GM18519 (cell line): ENCODE measurements around the gene GGCT.
"Not testable (repeated sequence)": the region's sequence is repeated elsewhere in the genome, so short reads cannot be mapped to it uniquely, and the experiment has no call there.

Experiments used
- ATAC-seq: cut with Tn5 transposase; IDR thresholded peaks from one replicate; pipeline ENCODE4 v1.9.1; 2021; ENCODE audit warnings: mild to moderate bottlenecking, moderate library complexity; ENCODE audit not compliant: unreplicated experiment, low FRiP score

GGCT gene, protein sequence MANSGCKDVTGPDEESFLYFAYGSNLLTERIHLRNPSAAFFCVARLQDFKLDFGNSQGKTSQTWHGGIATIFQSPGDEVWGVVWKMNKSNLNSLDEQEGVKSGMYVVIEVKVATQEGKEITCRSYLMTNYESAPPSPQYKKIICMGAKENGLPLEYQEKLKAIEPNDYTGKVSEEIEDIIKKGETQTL

DNA sequence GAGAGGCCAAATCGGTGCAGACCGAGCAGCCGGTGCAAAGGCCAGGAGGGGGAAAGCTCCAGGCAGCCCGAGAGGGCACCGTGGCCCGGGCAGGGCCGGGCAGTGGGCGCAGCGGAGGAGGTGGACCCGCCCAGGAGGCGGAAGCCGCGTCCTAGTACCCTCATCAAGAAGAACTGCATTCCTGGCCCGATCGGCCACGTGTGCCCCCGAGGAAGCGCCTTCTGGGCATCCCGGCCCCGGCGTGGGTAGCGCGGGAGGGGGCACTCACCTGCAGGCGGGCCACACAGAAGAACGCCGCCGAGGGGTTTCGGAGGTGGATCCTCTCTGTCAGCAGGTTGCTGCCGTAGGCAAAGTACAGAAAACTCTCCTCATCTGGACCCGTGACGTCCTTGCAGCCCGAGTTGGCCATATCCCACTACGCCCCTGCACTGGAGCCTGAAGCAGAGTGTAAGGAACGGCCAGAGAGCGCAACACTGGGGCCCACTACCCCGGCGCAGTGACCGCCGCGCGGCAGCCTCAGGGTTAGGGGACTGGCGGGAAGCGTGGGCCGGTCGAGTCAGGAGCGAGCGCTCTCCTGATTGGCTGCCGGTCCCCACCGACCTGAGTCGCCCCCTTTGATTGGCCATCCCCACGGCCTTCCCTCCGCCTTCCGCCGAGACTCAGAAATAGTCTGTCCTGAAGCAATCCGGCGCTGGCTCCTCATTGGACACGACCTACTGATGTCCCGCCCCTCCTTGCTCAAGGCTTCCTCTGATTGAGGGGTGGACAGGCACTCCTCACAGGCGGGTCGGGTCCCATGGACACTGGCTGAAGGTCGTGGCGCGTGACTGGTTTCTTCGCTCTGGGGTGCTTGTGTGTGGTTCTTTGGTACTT lies at the start of gene GGCT:
Gene GGCT, minus strand, starts transcription at position 529 of the 873 bp plus-strand sequence. Its CDS starts 120 bp downstream, at position 409.
- peak; percentile 97 for ATAC-seq

DNA sequence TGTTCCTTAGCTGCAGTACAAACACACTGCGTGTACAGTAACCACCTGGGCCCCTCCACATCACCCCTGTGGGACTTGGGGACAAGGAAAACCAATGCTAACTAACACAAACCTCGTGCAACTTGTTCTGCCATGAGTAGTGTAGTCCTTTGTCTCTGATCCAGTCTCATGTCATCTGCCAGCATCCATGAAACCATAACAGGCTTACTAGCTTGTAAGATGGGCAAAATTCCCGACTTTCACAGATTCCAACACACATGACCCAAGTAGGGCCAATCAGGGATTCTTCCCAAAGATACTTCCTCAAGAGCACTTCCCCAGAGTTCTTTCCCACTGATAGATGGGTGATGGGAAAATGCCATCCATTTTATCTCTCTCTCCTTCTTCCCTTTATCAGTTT lies 48.9 kb upstream of the GGCT start:
- no peak for ATAC-seq

DNA sequence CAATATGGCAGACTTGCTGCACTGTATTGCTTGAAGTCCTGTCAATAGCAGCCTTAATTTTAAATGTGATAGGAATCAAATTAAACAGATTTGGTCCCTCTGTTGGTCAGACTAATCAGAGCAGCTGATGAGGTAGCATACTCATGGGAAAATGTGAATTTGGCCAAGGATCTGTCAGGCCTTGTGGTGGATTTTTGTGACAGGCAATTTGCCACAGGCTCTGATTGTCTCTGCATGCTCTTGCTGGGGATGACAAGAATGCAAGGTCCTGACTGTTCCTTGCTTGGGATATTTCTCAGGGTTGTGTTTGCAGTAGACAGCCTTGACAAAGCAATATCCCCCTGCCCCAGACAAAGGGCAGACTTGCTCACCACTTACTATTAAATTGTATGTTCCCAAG lies 48.5 kb upstream of the GGCT start:
- no peak for ATAC-seq

DNA sequence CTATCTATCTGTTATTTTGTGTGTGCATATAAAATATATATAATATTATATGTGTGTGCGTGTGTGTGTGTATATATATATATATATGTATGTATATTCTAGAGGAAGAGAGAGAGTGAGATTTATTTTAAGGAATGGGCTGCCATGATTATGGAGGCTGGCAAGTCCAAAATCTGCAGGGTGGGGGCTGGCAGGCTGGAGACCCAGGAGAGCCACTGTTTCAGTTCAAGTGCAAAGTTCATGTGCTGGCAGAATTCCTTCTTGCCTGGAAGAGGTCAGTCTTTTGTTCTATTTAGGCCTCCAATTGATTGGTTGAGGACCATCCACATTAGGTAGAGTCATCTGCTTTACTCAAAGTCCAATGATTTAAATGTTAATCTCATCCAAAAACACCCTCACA lies 47.7 kb upstream of the GGCT start:
- ATAC-seq: no peak

DNA sequence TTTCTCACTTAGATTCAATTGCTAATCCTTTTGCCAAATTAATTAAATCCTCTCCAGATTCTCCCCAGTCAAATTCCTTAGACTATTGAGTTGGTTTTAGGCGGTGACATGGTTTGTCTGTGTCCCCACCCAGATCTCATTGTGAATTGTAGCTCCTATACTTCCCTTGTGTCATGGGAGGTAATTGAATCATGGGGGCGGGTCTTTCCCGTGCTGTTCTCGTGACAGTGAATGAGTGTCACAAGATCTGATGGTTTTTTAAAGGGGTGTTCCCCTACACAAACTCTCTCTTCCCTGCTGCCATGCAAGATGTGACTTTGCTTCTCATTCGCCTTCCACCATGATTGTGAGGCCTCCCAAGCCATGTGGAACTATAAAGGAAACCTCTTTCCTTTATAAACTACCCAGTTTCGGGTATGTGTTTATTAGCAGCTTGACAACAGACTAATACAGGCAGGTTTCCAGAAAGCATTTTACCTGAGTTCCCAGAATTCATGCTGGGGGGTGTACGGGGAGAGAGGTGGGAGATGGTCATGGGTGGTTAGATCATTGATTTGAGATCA lies 45.4 kb upstream of the GGCT start:
- no peak for ATAC-seq

DNA sequence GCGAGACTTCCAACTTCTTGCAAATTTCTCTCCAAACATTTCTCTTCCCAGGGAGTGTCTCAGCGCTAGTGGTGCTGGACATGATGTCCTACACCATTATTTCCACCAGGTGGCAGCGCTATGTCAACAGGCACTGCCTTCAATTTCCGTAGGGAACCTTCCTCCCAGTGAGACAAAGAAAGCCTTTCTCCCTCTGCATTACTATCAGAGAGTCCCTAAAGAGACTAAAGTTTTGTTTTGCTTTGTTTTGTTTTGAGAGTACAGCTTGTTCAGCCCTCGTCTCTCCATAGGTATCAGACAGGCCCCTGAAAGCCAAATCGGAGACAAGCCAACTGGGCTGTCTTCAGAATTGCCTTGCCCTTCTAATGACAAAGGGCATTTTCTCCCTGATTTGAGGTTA lies 44.2 kb upstream of the GGCT start:
- ATAC-seq: no peak

DNA sequence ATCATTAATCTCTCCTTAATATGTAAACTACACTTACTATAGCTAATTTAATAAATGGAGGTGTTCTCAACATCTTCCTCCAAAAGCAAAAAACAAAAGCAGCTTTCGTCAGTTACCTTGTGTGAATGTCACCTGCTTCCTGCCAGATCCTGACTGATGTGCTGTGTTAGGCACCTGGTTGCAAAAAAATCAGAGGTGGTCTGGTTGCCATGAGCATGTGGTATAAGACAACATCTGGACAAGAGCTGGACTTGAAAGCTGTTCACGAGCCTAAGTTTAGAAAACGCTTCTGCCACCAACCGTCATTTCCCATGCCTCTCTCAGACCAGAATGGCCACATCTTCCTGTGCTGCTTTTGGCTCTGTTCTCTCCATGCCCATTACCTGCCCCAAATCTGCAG lies 42.0 kb upstream of the GGCT start:
- ATAC-seq: no peak

DNA sequence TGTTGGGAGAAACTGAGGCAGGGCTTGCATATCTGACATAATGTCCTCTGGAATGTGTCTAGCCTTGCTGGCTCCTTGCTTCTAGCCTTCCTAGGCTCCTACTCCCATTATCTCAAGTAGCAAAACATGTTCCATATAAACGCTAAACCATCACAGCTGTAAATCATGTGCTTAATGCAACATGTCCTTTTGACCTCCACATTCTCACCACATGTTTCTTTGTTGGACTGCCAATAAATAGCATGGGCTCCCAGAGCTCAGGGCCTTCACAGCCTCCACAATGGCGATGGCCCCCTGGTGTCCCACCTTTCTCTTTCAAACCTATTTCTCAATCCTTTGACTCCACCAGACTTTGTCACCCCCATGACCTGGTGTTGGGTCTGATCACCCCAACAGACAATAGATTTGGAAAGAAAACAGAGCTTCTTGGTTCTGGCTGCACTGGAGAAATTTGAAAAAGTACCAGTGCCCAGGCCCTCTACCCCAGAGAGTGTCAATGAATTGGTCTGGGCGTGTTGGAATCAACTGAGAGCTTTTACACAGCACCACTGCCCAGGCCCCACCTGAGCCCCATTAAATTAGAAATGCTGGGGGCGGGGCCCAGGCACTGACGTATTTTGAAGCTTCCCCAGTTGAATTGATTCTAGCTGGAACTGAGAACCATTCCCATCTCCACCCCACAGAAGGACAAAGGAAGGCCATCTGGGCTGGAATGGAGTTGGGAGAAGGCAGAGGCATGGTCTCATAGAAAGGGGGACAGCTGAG lies 41.3 kb upstream of the GGCT start:
- ATAC-seq: no peak

DNA sequence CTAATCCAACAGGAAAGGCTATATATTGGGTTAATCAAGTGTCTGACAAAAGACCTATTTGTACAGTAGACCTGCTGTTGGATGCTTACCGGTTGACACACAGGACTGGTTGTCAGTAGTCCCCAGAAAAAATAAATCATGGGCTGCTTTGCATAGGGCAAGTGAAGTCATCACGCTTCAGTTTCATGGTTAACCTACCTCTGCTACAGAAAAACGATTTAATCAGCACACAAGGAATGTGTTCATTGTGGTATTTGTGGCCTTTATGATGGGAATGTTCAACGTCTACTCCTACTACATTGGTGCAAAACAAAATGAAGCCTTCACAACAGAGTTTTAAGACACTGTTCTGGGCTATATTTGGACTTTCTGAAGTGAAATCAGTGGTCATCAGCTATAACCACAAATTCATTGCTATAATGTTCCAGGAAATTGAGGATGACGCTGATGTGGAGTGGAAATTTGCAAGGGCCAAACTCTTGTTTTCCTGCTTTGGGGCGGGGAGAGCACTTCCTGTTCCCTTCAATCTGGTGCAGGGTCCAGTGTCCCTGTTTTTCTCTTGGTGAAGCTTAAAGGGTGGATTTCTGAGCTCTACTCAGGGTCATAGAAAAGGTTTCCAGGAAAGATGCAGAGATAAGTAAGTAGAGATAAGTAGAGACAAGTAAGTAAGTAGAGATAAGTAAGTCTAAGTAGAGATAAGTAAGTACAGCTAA lies 39.3 kb upstream of the GGCT start:
- ATAC-seq: no peak

DNA sequence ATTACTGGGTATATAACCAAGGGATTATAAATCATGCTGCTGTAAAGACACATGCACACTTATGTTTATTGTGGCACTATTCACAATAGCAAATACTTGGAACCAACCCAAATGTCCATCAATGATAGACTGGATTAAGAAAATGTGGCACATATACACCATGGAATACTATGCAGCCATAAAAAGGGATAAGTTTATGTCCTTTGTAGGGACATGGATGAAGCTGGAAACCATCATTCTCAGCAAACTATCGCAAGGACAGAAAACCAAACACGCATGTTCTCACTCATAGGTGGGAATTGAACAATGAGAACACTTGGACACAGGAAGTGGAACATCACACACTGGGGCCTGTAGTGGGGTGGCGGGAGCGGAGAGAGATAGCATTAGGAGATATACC lies 38.5 kb upstream of the GGCT start:
- not testable (repeated sequence) for ATAC-seq

DNA sequence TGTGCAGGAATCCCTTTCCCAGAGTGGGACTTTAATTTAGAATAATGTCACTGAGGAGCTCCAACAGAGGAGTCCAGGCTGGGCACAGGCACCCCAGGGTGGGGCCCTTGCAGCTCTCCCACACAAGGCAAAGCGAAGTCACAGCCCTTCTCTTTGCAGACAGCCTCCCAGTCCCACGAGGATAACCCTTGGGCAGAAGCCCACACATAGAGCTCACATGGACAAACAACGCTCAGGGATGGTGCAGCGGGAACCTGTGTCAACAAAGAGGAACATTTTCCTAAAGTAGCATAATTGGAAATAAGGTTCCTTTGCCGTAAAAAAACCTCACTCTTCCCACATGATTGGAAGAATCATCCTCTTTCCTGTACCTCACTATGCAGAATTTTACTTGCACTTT lies 29.3 kb upstream of the GGCT start:
- ATAC-seq: no peak

DNA sequence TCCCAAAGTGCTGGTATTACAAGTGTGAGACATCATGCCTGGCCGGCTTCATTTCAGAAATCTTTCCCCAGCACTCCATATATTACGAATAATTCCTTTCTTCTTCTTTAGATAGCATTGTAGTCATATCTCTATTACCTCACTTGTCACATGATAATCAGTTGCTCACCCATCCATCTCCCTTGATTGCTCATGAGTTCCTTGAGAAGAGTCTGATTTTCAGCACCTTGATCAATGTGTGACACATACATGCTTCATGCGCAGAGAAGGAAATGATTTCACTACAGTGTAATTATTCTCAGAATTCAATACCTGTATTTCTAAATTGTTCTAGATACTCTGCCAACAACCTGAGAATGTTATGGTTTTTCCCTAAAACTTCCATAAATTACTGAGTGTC lies 26.7 kb upstream of the GGCT start:
- no peak for ATAC-seq

DNA sequence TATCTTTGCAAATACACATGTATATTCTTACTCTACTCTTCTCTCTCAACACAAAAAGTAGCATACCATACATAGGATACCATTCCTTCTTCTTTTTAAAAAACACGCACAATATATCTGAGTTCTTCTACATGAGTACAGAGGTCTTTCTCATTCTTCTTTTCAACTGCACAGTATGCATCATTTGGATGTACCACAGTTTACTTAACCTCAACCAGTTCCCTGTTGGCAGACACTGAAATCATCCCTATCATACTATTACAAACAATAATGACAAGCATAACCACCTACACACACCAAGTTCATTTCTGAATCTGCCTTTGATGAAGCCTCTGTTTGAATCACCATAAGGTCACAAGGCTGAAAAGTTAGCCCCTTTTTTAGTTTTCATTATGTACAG lies 25.7 kb upstream of the GGCT start:
- no peak for ATAC-seq

DNA sequence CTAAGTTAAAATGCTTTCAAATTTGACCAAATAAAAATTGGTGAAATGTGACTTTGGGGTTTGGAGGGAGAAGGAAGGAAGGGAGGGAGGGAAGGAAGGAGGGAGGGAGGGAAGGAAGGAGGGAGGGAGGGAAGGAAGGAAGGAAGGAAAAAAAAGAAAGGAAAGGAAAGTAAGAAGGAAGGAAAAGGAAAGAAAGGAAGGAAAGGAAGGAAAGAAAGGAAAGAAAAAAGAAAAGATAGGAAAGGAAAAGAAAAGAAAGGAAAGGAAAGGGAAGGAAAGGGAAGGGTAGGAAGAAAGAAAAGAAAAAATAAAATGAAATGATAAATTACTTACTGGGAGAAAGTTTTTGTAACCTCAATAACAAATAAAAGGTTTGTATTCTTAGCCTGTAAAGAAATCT lies 24.1 kb upstream of the GGCT start:
- no peak for ATAC-seq

DNA sequence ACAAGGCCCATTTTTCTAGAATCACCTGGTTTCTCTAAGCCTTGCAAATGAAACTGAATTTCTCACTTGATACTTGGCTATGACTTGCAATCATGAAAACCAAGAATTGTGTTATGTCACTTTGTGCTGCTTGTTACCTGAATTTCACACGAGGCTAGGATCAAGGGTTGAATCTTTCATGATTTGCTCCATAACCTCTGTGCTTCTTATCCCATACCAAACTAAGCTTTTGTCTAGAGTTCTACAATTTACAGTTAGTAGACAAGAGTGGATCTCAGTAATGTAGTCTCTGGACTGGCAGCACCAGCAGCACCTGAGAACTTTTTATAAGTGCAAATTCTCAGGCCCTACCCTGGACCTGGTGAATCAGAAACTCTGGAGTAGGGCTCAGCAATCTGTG lies 22.7 kb upstream of the GGCT start:
- not testable (repeated sequence) for ATAC-seq

DNA sequence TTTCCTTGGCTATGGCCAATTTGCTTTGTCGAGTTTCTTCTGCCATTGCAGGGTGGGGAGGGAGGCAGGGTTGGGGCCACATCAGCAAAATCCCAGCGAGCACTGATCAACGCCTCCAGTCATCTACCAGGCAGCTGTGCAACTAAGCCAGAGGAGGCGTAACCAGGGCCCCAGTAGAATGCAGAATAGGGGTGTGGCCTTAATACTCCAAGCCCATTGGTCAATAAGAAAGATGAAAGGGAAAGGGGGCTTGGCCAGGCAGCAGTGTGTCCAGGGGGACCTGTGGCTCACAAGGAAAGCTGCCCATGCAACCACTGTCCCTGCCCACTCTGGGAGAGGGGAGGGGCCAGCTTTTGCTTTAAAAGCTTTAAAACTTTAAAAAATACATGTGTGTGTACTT lies 21.5 kb upstream of the GGCT start:
- ATAC-seq: no peak

DNA sequence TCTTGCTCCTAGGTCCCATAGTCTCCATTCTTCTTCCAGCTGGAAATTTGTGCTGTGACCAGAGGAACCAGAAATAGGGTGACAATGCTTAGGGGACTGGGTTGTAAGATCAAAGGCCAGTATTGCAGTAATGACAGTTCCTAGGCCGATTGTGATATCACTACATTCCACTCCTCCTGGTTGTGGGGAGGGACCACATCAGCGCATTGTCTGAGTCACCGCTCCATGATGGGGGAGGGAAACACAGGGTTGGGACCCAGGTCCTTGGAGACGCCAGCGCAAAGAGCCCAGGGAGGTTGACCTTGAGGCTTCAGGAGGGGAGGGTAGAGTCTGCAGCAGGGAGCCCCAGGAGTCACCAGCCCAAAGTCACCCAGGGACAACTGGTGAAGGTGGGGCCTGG lies 20.8 kb upstream of the GGCT start:
- ATAC-seq: no peak

DNA sequence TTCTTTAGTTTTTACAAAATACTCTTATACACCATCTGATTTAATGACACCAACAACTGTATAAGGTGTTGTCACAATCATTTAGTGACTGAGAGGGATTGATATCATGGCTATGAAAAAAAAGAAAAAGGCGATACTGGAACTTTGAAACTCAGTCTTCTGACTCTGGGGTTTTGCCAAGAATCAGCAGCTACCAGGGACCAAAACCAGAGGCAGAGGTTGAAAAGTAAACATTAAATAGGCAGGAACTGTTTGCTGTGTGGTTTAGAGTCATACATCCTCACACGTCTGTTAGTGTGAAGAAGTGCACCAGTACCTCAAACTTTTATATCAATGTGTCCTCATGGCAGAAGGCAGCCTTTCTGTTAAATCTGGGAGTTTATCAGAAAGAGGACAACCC lies 19.9 kb upstream of the GGCT start:
- no peak for ATAC-seq

DNA sequence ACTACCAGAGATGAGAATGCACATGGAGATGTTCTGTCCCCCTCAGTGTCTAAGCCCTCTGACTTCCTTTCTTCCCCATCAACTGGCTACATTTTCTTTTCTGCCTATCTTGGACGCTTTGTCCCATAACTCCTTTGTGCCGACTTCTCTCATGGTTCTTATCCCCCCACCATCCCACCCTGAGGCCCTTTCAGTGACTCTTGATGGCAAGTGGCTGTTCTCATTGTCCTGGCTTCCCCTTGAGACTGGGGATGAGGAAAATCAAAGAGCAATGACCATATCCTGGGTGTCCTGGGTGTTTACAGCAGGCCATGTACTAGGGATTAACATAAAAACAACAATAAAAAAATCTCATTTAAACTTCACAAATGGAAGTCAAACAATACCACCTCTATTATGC lies 18.8 kb upstream of the GGCT start:
- ATAC-seq: no peak

DNA sequence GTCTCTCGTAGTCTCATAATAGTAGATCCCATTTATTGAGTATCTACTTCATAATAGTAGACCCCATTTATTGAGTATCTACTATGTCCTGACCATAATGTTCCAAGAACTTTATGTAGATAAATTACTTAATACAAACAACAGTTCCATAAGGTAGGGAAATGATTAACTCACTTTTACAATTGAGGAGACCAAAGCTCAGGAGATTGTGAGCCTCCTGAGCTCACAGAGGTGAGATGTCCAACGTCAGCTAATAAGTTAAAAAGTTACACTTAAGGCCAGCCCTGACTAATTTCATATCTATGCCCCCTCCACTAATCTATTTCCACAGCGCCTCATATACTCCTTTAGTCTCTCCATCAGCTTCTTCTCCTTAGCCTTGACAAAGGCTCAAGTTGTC lies 17.5 kb upstream of the GGCT start:
- no peak for ATAC-seq

DNA sequence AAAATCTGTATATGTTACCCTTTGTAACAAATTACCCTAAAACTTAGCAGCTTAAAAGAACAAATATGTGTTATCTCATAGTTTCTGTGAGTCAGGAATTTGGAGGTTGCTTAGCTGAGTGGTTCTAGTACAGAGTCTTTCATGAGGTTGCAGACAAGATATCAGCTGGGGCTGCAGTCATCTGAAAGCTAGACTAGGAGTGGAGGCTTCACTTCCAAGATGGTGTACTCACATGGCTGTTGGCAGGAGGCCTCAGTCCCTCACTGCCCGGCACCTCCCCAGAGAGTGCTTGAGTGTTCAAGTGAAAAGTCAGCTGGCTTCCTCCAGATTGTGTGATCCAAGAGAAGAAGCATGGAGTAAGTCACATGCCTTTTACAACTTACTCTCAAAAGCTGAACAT lies 16.9 kb upstream of the GGCT start:
- ATAC-seq: no peak
